ENCODE measurements around the gene PRPF4. TPM values are rescaled to one million over a fixed set of nuclear protein-coding genes. Genes with fewer than 3 reads are reported as not detected.

The PRPF4 gene
- total and polyA plus RNA-seq, 9 donors: 16.5 to 25.2 (median 20.1) TPM

- Histone ChIP-seq H3K36me3 (ENCODE audit: control insufficient read depth, insufficient read depth, low read length) (no peaks in the 10 kb centered on the region), H3K9me3 (replicated peaks; ENCODE audit: control insufficient read depth, low read depth, low read length) (no peaks in the 10 kb centered on the region), H3K27me3 (ENCODE audit: control insufficient read depth, insufficient read depth, low read length) (peaks cover 3% of the 10 kb centered on the region), H3K4me1 (ENCODE audit: control insufficient read depth, insufficient read depth, low read length) (peaks cover 5% of the 10 kb centered on the region), H3K27ac (ENCODE audit: low read length) (no peak overlapping the region), H3K4me3 (ENCODE audit: low read length) (no peak overlapping the region)
- 50% methylated on average over 6 of the region's 8 CpGs for WGBS (ENCODE audit: insufficient coverage)
- DNase-seq: no peak
These were observed 32.0 kb downstream of the PRPF4 start for GRCh38 chr9:113307396-113307975.

DNA sequence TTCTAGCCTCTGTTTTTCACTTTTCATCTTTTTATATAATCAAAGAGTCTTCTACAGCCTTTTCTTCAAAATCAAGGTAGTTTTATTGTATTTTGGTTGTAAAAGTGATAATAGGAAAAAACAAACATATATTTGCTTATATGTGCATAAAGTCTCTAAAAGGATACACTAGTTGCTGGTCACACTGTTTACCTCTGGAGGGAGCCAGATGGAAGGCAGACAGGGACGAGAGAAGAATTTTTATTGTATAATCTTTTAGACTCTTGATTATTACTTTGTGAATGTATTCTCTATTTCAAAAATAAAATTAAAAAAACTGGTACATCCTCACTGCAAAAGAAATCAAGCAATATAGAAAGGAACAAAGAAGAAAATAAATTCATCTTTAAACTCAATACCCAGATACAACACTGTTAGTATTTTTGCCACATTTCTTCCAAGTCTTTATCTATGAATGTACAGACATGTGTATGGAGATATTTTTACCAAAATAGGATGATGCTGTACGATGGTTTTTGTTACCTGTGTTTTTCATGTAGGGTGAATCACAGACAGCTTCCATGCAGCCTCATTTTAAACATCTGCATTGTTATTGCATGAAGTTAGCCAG is 33.9 kb downstream of the PRPF4 start:
- Histone ChIP-seq H3K36me3 (ENCODE audit: control insufficient read depth, insufficient read depth, low read length) (no peaks in the 10 kb centered on the region), H3K4me3 (ENCODE audit: low read length) (no peak overlapping the region), H3K27me3 (ENCODE audit: control insufficient read depth, insufficient read depth, low read length) (no peaks in the 10 kb centered on the region), H3K4me1 (ENCODE audit: control insufficient read depth, insufficient read depth, low read length) (peaks cover 9% of the 10 kb centered on the region), H3K27ac (ENCODE audit: low read length) (no peak overlapping the region), H3K9me3 (replicated peaks; ENCODE audit: control insufficient read depth, low read depth, low read length) (no peaks in the 10 kb centered on the region)
- DNase-seq: peak; percentile 55
- WGBS (ENCODE audit: insufficient coverage): no CpG with 5 or more reads among the region's 2 CpGs

GRCh38 chr9:113310538-113310937 is 35.1 kb downstream of the PRPF4 start:
- Histone ChIP-seq H3K4me1 (ENCODE audit: control insufficient read depth, insufficient read depth, low read length) (peaks cover 9% of the 10 kb centered on the region), H3K4me3 (ENCODE audit: low read length) (no peak overlapping the region), H3K27me3 (ENCODE audit: control insufficient read depth, insufficient read depth, low read length) (no peaks in the 10 kb centered on the region), H3K36me3 (ENCODE audit: control insufficient read depth, insufficient read depth, low read length) (no peaks in the 10 kb centered on the region), H3K27ac (ENCODE audit: low read length) (no peak overlapping the region), H3K9me3 (replicated peaks; ENCODE audit: control insufficient read depth, low read depth, low read length) (no peaks in the 10 kb centered on the region)
- peak; percentile 19 for DNase-seq
- no CpG with 5 or more reads among the region's 3 CpGs for WGBS (ENCODE audit: insufficient coverage)

DNA sequence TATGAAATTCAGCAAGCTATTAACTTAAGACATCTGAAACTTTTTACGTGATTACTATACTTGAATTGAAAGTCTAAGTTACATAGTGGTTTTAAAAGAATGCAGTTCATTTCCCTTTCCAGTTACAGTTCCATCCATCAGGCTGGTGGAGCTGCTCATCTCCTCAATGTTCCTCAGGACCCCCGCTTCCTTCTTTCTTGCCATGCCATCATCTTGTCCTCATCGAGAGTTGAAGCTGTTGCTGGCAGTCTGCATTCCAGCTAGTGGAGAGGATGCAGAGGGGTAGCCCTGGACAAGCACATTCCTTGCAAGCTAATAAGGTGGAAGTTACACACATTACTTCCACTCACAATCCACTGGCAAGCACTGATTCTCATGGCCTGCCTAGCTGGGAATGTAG is 36.5 kb downstream of the PRPF4 start:
- peaks cover 9% of the 10 kb centered on the region for H3K4me1 ChIP-seq (ENCODE audit: control insufficient read depth, insufficient read depth, low read length)
- no peaks in the 10 kb centered on the region for H3K36me3 ChIP-seq (ENCODE audit: control insufficient read depth, insufficient read depth, low read length)
- no CpG with 5 or more reads among the region's 3 CpGs for WGBS (ENCODE audit: insufficient coverage)
- no peak overlapping the region for H3K27ac ChIP-seq (ENCODE audit: low read length)
- no peak overlapping the region for H3K4me3 ChIP-seq (ENCODE audit: low read length)
- DNase-seq: no peak
- H3K27me3 ChIP-seq (ENCODE audit: control insufficient read depth, insufficient read depth, low read length): no peaks in the 10 kb centered on the region
- H3K9me3 ChIP-seq (replicated peaks; ENCODE audit: control insufficient read depth, low read depth, low read length): no peaks in the 10 kb centered on the region

DNA sequence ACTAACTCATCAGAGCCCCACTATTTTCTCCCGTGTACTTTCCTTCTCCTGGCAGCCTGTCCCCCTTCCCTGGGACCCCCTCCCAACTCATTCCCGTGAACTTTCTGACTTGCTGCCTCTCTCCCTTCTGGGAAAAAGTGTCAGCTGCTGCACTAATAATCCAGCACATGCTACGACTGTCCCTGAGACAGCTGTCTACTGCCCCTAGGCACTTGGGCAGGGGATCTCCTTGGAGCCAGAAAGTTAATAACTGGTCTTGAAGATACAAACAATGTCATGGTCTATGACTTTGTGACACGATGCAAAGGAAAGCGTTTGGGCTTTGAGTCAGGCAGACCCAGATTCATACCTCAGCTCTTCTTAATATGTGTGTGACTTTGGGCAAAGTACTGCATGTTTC is 37.8 kb downstream of the PRPF4 start:
- Histone ChIP-seq H3K27ac (ENCODE audit: low read length) (peak overlapping the region; percentile 57), H3K36me3 (ENCODE audit: control insufficient read depth, insufficient read depth, low read length) (no peaks in the 10 kb centered on the region), H3K4me1 (ENCODE audit: control insufficient read depth, insufficient read depth, low read length) (peaks cover 9% of the 10 kb centered on the region), H3K27me3 (ENCODE audit: control insufficient read depth, insufficient read depth, low read length) (no peaks in the 10 kb centered on the region), H3K4me3 (ENCODE audit: low read length) (no peak overlapping the region), H3K9me3 (replicated peaks; ENCODE audit: control insufficient read depth, low read depth, low read length) (no peaks in the 10 kb centered on the region)
- 31% methylated on average over 2 of the region's 5 CpGs for WGBS (ENCODE audit: insufficient coverage)
- peak; percentile 56 for DNase-seq

DNA sequence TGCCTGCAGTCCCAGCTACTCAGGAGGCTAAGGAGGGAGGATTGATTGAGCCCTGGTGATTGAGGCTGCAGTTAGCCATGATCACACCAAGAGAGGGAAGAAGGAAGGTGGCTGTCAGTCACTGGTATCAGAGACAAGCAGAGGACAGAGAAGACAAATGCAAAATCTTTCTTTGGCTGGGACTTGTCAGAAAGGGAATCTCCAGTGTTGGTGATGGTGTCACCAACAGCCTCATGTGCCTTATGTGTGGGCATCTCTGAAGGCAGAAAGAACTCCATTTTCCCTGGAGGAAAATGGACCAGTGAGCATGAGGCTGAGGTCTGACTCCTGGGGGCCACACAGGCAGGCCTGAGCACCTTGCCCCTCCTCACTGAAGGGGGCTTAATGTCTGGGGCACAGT is 39.8 kb downstream of the PRPF4 start:
- H3K4me1 ChIP-seq (ENCODE audit: control insufficient read depth, insufficient read depth, low read length): peaks cover 9% of the 10 kb centered on the region
- no peak overlapping the region for H3K4me3 ChIP-seq (ENCODE audit: low read length)
- H3K27ac ChIP-seq (ENCODE audit: low read length): no peak overlapping the region
- H3K36me3 ChIP-seq (ENCODE audit: control insufficient read depth, insufficient read depth, low read length): no peaks in the 10 kb centered on the region
- no peaks in the 10 kb centered on the region for H3K27me3 ChIP-seq (ENCODE audit: control insufficient read depth, insufficient read depth, low read length)
- no peaks in the 10 kb centered on the region for H3K9me3 ChIP-seq (replicated peaks; ENCODE audit: control insufficient read depth, low read depth, low read length)
- no peak for DNase-seq

DNA sequence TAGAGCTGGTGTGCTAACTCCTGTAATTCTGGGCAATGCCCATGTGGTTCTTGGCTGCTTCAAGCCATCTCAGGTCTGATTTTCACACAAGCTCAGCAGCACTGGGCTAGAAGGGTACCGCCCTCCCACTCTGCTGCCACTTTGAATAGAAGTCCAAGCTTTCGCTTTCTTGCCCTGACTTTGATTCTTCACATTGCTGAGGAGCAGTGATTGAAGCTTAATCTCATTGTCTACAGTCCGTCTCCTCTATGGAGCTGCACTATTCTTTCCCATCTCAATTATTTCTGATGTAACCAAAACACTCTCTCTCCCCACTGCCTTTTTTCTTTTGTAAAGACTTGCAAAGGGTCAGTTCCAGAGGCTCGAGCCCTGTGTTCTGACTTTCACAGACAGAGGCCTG is 40.6 kb downstream of the PRPF4 start:
- no peak overlapping the region for H3K4me3 ChIP-seq (ENCODE audit: low read length)
- H3K4me1 ChIP-seq (ENCODE audit: control insufficient read depth, insufficient read depth, low read length): peaks cover 9% of the 10 kb centered on the region
- H3K36me3 ChIP-seq (ENCODE audit: control insufficient read depth, insufficient read depth, low read length): no peaks in the 10 kb centered on the region
- 81% methylated on average over 4 of the region's 4 CpGs for WGBS (ENCODE audit: insufficient coverage)
- H3K9me3 ChIP-seq (replicated peaks; ENCODE audit: control insufficient read depth, low read depth, low read length): no peaks in the 10 kb centered on the region
- H3K27me3 ChIP-seq (ENCODE audit: control insufficient read depth, insufficient read depth, low read length): no peaks in the 10 kb centered on the region
- no peak for DNase-seq
- no peak overlapping the region for H3K27ac ChIP-seq (ENCODE audit: low read length)

DNA sequence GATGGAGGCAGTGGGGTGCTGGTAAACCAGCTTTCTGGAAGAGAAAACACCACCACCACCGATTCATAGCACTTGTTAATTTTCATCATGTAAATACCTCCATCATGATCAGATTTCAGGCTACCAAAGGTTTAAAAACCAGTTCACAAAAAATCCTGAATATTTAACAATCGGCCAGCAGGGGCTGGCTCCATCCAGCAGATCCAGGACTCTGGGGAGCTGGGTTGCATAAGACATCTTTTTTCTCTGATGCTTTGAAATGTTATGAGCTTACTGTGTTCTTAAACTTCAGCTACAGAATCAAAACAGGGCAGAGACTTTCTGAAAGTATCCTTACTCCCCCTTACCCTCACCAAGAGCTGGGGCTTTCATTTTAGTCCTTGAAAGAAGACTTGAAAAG is 42.3 kb downstream of the PRPF4 start:
- Histone ChIP-seq H3K27me3 (ENCODE audit: control insufficient read depth, insufficient read depth, low read length) (no peaks in the 10 kb centered on the region), H3K4me1 (ENCODE audit: control insufficient read depth, insufficient read depth, low read length) (peaks cover 3% of the 10 kb centered on the region), H3K36me3 (ENCODE audit: control insufficient read depth, insufficient read depth, low read length) (no peaks in the 10 kb centered on the region), H3K9me3 (replicated peaks; ENCODE audit: control insufficient read depth, low read depth, low read length) (no peaks in the 10 kb centered on the region), H3K27ac (ENCODE audit: low read length) (no peak overlapping the region), H3K4me3 (ENCODE audit: low read length) (no peak overlapping the region)
- DNase-seq: peak; percentile 36
- WGBS (ENCODE audit: insufficient coverage): no CpG with 5 or more reads among the region's 2 CpGs

DNA sequence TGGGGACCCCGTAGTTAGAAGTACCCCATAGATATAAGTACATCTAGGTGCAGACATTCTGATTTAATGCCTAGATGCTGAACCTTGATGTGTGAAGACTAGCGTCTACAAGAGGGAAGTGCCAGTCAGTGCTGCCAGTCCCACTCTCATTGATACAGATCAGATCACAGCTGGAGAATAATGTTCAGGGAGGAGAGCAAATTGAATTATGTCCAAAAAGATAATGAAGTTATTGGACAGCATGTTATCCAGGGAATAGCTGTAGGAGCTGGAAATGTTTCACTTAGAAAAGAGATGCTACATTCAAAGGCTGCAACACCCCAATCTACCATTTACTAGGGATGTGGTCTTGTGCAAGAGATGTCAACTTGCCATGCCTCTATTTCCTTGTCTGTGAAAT is 43.6 kb downstream of the PRPF4 start:
- WGBS (ENCODE audit: insufficient coverage): no CpG with 5 or more reads among the region's 2 CpGs
- no peak for DNase-seq
- no peaks in the 10 kb centered on the region for H3K9me3 ChIP-seq (replicated peaks; ENCODE audit: control insufficient read depth, low read depth, low read length)
- H3K36me3 ChIP-seq (ENCODE audit: control insufficient read depth, insufficient read depth, low read length): no peaks in the 10 kb centered on the region
- H3K4me3 ChIP-seq (ENCODE audit: low read length): no peak overlapping the region
- no peak overlapping the region for H3K27ac ChIP-seq (ENCODE audit: low read length)
- no peaks in the 10 kb centered on the region for H3K4me1 ChIP-seq (ENCODE audit: control insufficient read depth, insufficient read depth, low read length)
- no peaks in the 10 kb centered on the region for H3K27me3 ChIP-seq (ENCODE audit: control insufficient read depth, insufficient read depth, low read length)

GRCh38 chr9:113320051-113320450 is 44.6 kb downstream of the PRPF4 start:
- H3K27ac ChIP-seq (ENCODE audit: low read length): no peak overlapping the region
- no peak overlapping the region for H3K4me3 ChIP-seq (ENCODE audit: low read length)
- H3K4me1 ChIP-seq (ENCODE audit: control insufficient read depth, insufficient read depth, low read length): no peaks in the 10 kb centered on the region
- 71% methylated on average over 3 of the region's 3 CpGs for WGBS (ENCODE audit: insufficient coverage)
- no peaks in the 10 kb centered on the region for H3K9me3 ChIP-seq (replicated peaks; ENCODE audit: control insufficient read depth, low read depth, low read length)
- H3K36me3 ChIP-seq (ENCODE audit: control insufficient read depth, insufficient read depth, low read length): no peaks in the 10 kb centered on the region
- no peak for DNase-seq
- H3K27me3 ChIP-seq (ENCODE audit: control insufficient read depth, insufficient read depth, low read length): no peaks in the 10 kb centered on the region

GRCh38 chr9:113322671-113323070 is 47.2 kb downstream of the PRPF4 start:
- no peak for DNase-seq
- Histone ChIP-seq H3K4me3 (ENCODE audit: low read length) (no peak overlapping the region), H3K36me3 (ENCODE audit: control insufficient read depth, insufficient read depth, low read length) (no peaks in the 10 kb centered on the region), H3K9me3 (replicated peaks; ENCODE audit: control insufficient read depth, low read depth, low read length) (no peaks in the 10 kb centered on the region), H3K27ac (ENCODE audit: low read length) (no peak overlapping the region), H3K27me3 (ENCODE audit: control insufficient read depth, insufficient read depth, low read length) (no peaks in the 10 kb centered on the region), H3K4me1 (ENCODE audit: control insufficient read depth, insufficient read depth, low read length) (no peaks in the 10 kb centered on the region)
- 90% methylated on average over 3 of the region's 6 CpGs for WGBS (ENCODE audit: insufficient coverage)

All from muscle of leg (tissue), 11 donors.